ENCODE measurements around the gene PCBP3. TPM values are rescaled to one million over a fixed set of nuclear protein-coding genes. Genes with fewer than 3 reads are reported as not detected.

The PCBP3 gene
- total RNA-seq, 2 experiments from 2014 or later, result 3.4 to 3.8 TPM

- no peaks in the 10 kb centered on the region for H3K36me3 Mint-ChIP-seq (ENCODE audit: low read depth)
- CTCF ChIA-PET, result no interaction called here
- no peak overlapping the region for H3K4me3 Mint-ChIP-seq
These were observed 275.4 kb downstream of the PCBP3 start for GRCh38 chr21:45918835-45919447.

GRCh38 chr21:45919593-45919992 is 276.1 kb downstream of the PCBP3 start:
- ATAC-seq (ENCODE audit: poor library complexity), result no peak
- DNase-seq, result no peak
- peaks cover 31% of the 10 kb centered on the region for H3K4me1 ChIP-seq (ENCODE audit: insufficient read depth, low read length)
- no peaks in the 10 kb centered on the region for H3K27me3 ChIP-seq (ENCODE audit: control insufficient read depth in 1 of 2, insufficient read depth in 2 of 2, low read length in 2 of 2)
- Mint-ChIP-seq H3K36me3 (ENCODE audit: low read depth) (no peaks in the 10 kb centered on the region), H3K4me1 (ENCODE audit: low read depth) (peaks cover 23% of the 10 kb centered on the region), H3K9me3 (no peaks in the 10 kb centered on the region), H3K4me3 (no peak overlapping the region), H3K27me3 (no peaks in the 10 kb centered on the region), H3K27ac (no peak overlapping the region)
- H3K27ac ChIP-seq (ENCODE audit: low read depth in 1 of 2, low read length in 2 of 2), result no peak overlapping the region
- ChIA-PET CTCF (no interaction called here), POLR2A (no interaction called here)
- no peaks in the 10 kb centered on the region for H3K9me3 ChIP-seq (ENCODE audit: control insufficient read depth in 1 of 2, insufficient read depth in 1 of 2, low read length in 2 of 2)
- no peak overlapping the region for H3K4me3 ChIP-seq (ENCODE audit: low read length)
- TF ChIP-seq, protein P1, sequence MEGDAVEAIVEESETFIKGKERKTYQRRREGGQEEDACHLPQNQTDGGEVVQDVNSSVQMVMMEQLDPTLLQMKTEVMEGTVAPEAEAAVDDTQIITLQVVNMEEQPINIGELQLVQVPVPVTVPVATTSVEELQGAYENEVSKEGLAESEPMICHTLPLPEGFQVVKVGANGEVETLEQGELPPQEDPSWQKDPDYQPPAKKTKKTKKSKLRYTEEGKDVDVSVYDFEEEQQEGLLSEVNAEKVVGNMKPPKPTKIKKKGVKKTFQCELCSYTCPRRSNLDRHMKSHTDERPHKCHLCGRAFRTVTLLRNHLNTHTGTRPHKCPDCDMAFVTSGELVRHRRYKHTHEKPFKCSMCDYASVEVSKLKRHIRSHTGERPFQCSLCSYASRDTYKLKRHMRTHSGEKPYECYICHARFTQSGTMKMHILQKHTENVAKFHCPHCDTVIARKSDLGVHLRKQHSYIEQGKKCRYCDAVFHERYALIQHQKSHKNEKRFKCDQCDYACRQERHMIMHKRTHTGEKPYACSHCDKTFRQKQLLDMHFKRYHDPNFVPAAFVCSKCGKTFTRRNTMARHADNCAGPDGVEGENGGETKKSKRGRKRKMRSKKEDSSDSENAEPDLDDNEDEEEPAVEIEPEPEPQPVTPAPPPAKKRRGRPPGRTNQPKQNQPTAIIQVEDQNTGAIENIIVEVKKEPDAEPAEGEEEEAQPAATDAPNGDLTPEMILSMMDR (IDR thresholded peaks at IDR 0.05), result no peak
- intact Hi-C loops (cut with DNase I, micrococcal nuclease), result no loop called here
- H3K36me3 ChIP-seq (ENCODE audit: insufficient read depth, low read length), result no peaks in the 10 kb centered on the region

More at GRCh38 chr21:45918835-45919447, 275.4 kb downstream of the PCBP3 start:
- H3K4me3 ChIP-seq (ENCODE audit: low read length), result no peak overlapping the region
- H3K27ac Mint-ChIP-seq, result no peak overlapping the region
- TF ChIP-seq, protein P1 (IDR thresholded peaks at IDR 0.05), result no peak
- intact Hi-C loops (cut with DNase I, micrococcal nuclease), result no loop called here
- H3K4me1 Mint-ChIP-seq (ENCODE audit: low read depth), result peaks cover 23% of the 10 kb centered on the region
- DNase-seq, result no peak
- H3K9me3 ChIP-seq (ENCODE audit: control insufficient read depth in 1 of 2, insufficient read depth in 1 of 2, low read length in 2 of 2), result no peaks in the 10 kb centered on the region
- H3K4me1 ChIP-seq (ENCODE audit: insufficient read depth, low read length), result peaks cover 31% of the 10 kb centered on the region
- no peak for ATAC-seq (ENCODE audit: poor library complexity)
- no peaks in the 10 kb centered on the region for H3K36me3 ChIP-seq (ENCODE audit: insufficient read depth, low read length)
- no peaks in the 10 kb centered on the region for H3K27me3 Mint-ChIP-seq
- H3K27ac ChIP-seq (ENCODE audit: low read depth in 1 of 2, low read length in 2 of 2), result no peak overlapping the region
- no peaks in the 10 kb centered on the region for H3K27me3 ChIP-seq (ENCODE audit: control insufficient read depth in 1 of 2, insufficient read depth in 2 of 2, low read length in 2 of 2)
- H3K9me3 Mint-ChIP-seq, result no peaks in the 10 kb centered on the region
- POLR2A ChIA-PET, result no interaction called here

GRCh38 chr21:45920824-45921600 is 277.5 kb downstream of the PCBP3 start:
- TF ChIP-seq, protein P1 (IDR thresholded peaks at IDR 0.05), result no peak
- CTCF ChIA-PET, result no interaction called here
- H3K36me3 ChIP-seq (ENCODE audit: insufficient read depth, low read length), result no peaks in the 10 kb centered on the region
- H3K9me3 ChIP-seq (ENCODE audit: control insufficient read depth in 1 of 2, insufficient read depth in 1 of 2, low read length in 2 of 2), result no peaks in the 10 kb centered on the region
- no peak overlapping the region for H3K4me3 ChIP-seq (ENCODE audit: low read length)
- ATAC-seq (ENCODE audit: poor library complexity), result no peak
- Mint-ChIP-seq H3K4me3 (no peak overlapping the region), H3K27ac (no peak overlapping the region), H3K27me3 (no peaks in the 10 kb centered on the region), H3K4me1 (ENCODE audit: low read depth) (peaks cover 20% of the 10 kb centered on the region), H3K9me3 (no peaks in the 10 kb centered on the region), H3K36me3 (ENCODE audit: low read depth) (no peaks in the 10 kb centered on the region)
- intact Hi-C loops (cut with DNase I, micrococcal nuclease), result loop anchor here (5.0 to 10.0 kb wide), 2 partner anchors 39 to 366 kb away; no protein-coding TSS in a partner anchor
- H3K27me3 ChIP-seq (ENCODE audit: control insufficient read depth in 1 of 2, insufficient read depth in 2 of 2, low read length in 2 of 2), result no peaks in the 10 kb centered on the region
- POLR2A ChIA-PET, result no interaction called here
- H3K4me1 ChIP-seq (ENCODE audit: insufficient read depth, low read length), result peaks cover 24% of the 10 kb centered on the region
- no peak for DNase-seq
- H3K27ac ChIP-seq (ENCODE audit: low read depth in 1 of 2, low read length in 2 of 2), result no peak overlapping the region

Data from CD4-positive, alpha-beta T cell (primary cell).